Measurements from ENCODE around the gene ACSS3.
"Not testable (repeated sequence)": the region's sequence is repeated elsewhere in the genome, so short reads cannot be mapped to it uniquely, and the experiment has no call there.

The ACSS3 gene

GRCh38 chr12:81095501-81096232 lies 17.8 kb downstream of the ACSS3 start:
- DNase-seq (ENCODE audit: low read depth): no peak

- DNase-seq (ENCODE audit: low read depth): no peak
Measured at GRCh38 chr12:81105687-81106086, 27.8 kb downstream of the ACSS3 start.

- no peak for DNase-seq (ENCODE audit: low read depth)
Measured at GRCh38 chr12:81114226-81114625, 36.3 kb downstream of the ACSS3 start.

GRCh38 chr12:81119069-81119468 lies 41.2 kb downstream of the ACSS3 start:
- not testable (repeated sequence) for DNase-seq (ENCODE audit: low read depth)

- no peak for DNase-seq (ENCODE audit: low read depth)
Measured at GRCh38 chr12:81120961-81121360, 43.1 kb downstream of the ACSS3 start.

GRCh38 chr12:81123611-81124010 lies 45.7 kb downstream of the ACSS3 start:
- no peak for DNase-seq (ENCODE audit: low read depth)

GRCh38 chr12:81125691-81126090 lies 47.8 kb downstream of the ACSS3 start:
- DNase-seq (ENCODE audit: low read depth): no peak

GRCh38 chr12:81128930-81129554 lies 51.2 kb downstream of the ACSS3 start:
- no peak for DNase-seq (ENCODE audit: low read depth)

GRCh38 chr12:81136519-81136918 lies 58.6 kb downstream of the ACSS3 start:
- DNase-seq (ENCODE audit: low read depth): no peak

- DNase-seq (ENCODE audit: low read depth): no peak
Measured at GRCh38 chr12:81137801-81138200, 59.9 kb downstream of the ACSS3 start.

GRCh38 chr12:81141217-81141616 lies 63.3 kb downstream of the ACSS3 start:
- DNase-seq (ENCODE audit: low read depth): no peak

- DNase-seq (ENCODE audit: low read depth): no peak
Measured at GRCh38 chr12:81143057-81143456, 65.2 kb downstream of the ACSS3 start.

- no peak for DNase-seq (ENCODE audit: low read depth)
Measured at GRCh38 chr12:81146228-81147225, 68.6 kb downstream of the ACSS3 start.

GRCh38 chr12:81147292-81147919 lies 69.5 kb downstream of the ACSS3 start:
- DNase-seq (ENCODE audit: low read depth): no peak

- no peak for DNase-seq (ENCODE audit: low read depth)
Measured at GRCh38 chr12:81150382-81150781, 72.5 kb downstream of the ACSS3 start.

- no peak for DNase-seq (ENCODE audit: low read depth)
Measured at GRCh38 chr12:81159856-81160255, 82.0 kb downstream of the ACSS3 start.

GRCh38 chr12:81161680-81162079 lies 83.8 kb downstream of the ACSS3 start:
- no peak for DNase-seq (ENCODE audit: low read depth)

- no peak for DNase-seq (ENCODE audit: low read depth)
Measured at GRCh38 chr12:81162391-81163136, 84.7 kb downstream of the ACSS3 start.

GRCh38 chr12:81164827-81165226 lies 86.9 kb downstream of the ACSS3 start:
- no peak for DNase-seq (ENCODE audit: low read depth)

- DNase-seq (ENCODE audit: low read depth): no peak
Measured at GRCh38 chr12:81166790-81167189, 88.9 kb downstream of the ACSS3 start.

GRCh38 chr12:81167694-81168093 lies 89.8 kb downstream of the ACSS3 start:
- DNase-seq (ENCODE audit: low read depth): no peak
